Sigmoid colon (tissue), 7 donors: Measurements from ENCODE around the gene SLC8A1. TPM values are rescaled to one million over a fixed set of nuclear protein-coding genes. Genes with fewer than 3 reads are reported as not detected.
A peak's percentile ranks its signal among the peaks of the same experiment; 100 is the strongest.

Source experiments
- DNase-seq: peaks from one replicate; pipeline ENCODE4 v3.0.0-alpha.2; 2019
- H3K27ac ChIP-seq, 4 donors: fragments of 200-600 bp; sonication (generic); one replicate each; pipeline ENCODE4 v1.5.1; 2016 to 2019; ENCODE audit warnings: mild to moderate bottlenecking in 1 of 4
- H3K27me3 ChIP-seq, 3 donors: fragments of 200-600 bp; sonication (generic); one replicate each; pipeline ENCODE4 v1.5.1; 2019; ENCODE audit warnings: mild to moderate bottlenecking in 1 of 3
- H3K36me3 ChIP-seq, 4 donors: fragments of 200-600 bp; sonication (generic); one replicate each; pipeline ENCODE4 v1.5.1; 2016 to 2019
- H3K4me1 ChIP-seq, 4 donors: fragments of 200-600 bp; sonication (generic); one replicate each; pipeline ENCODE4 v1.5.1; 2017 to 2019
- H3K4me3 ChIP-seq, 4 donors: fragments of 200-600 bp; sonication (generic); one replicate each; pipeline ENCODE4 v1.5.1; 2017 to 2019; ENCODE audit warnings: mild to moderate bottlenecking in 2 of 4, moderate library complexity in 1 of 4
- H3K9me3 ChIP-seq, 4 donors: fragments of 200-600 bp in 3 of 4; sonication (generic) in 3 of 4; one replicate each; pipeline versions ENCODE4 v1.5.1 to v1.6.1; 2013 to 2019
- EP300 ChIP-seq, 4 donors: sonication (generic); formaldehyde crosslinking; IDR thresholded peaks; one replicate each; pipeline ENCODE4 v1.6.1; 2017; ENCODE audit warnings: antibody characterized with exemption in 4 of 4
- POLR2A ChIP-seq, 2 donors: fragments of 450-650 bp; IDR thresholded peaks; one replicate each; pipeline ENCODE4 v1.6.1; 2016; ENCODE audit warnings: antibody characterized with exemption in 2 of 2, mild to moderate bottlenecking in 2 of 2, moderate library complexity in 2 of 2
- POLR2AphosphoS5 ChIP-seq, 4 donors: sonication (generic); formaldehyde crosslinking; IDR thresholded peaks; one replicate each; pipeline ENCODE4 v1.6.1; 2017; ENCODE audit warnings: antibody characterized with exemption in 4 of 4
- WGBS, 2 donors: extraction: QIAGEN DNeasy Blood & Tissue Kit; methylation state at CpG; one replicate each; pipeline ENCODE4 v1.1.7; 2013; 5-methylcytosine and 5-hydroxymethylcytosine counted together
- intact Hi-C: fragments of 100-400 bp; cut with DNase I; formaldehyde crosslinking; loops from one replicate; pipeline ENCODE4 v1.15.1; 2023
- polyA plus RNA-seq, 3 donors: library from polyadenylated mRNA; stranded (reverse); fragments of 200-250 nt; gene quantifications; one replicate each; pipeline ENCODE4 v1.2.3, GENCODE V29; 2013
- total RNA-seq, 4 donors: library from RNA; depleted of rRNA; stranded (reverse); fragments of >200 nt; gene quantifications; one replicate each; pipeline ENCODE4 v1.1.0, GENCODE V29; 2016
- TF ChIP-seq, protein P1 (sequence below), 4 experiments: fragments of 450-650 bp in 3 of 4; fragments of 200-600 bp in 1 of 4; IDR thresholded peaks; one replicate each; pipeline ENCODE4 v1.5.1; 2016 to 2019; ENCODE audit warnings: antibody characterized with exemption in 4 of 4, mild to moderate bottlenecking in 3 of 4, moderate library complexity in 2 of 4
- donor health status: healthy with polysubstance abuse.
- donor health status: Bipolar disorder and iron deficiency.
- donor health status: healthy.

Gene SLC8A1
- total and polyA plus RNA-seq, 7 donors, result 0.60 to 337 (median 229) TPM

DNA sequence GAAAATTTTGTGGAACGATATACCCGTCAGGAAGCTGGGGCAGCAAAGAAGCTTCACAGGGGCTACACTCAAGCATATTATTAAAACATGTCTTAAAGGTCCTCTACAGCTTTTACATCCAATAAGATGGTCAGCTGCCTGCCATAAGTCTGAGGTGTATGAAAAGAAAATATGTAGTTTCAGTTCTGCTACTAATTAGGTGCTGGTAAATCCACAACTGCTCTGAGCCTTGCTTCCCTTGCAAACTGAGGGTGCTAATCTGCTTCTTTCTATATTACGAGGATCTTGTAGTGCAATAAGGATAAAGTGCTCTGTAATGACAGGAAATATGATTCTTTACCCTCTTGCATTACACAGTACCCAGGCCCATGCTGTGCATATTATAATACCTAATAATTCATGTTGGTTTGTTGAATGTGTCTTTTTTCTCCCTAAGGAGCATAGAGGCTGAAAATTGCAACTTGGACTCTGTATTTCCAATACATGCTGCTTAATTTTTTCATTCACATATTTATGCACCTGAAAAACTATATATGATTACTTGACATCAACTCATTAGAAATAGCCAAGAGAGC is 14.5 kb upstream of the SLC8A1 start:
- TF ChIP-seq, protein P1, sequence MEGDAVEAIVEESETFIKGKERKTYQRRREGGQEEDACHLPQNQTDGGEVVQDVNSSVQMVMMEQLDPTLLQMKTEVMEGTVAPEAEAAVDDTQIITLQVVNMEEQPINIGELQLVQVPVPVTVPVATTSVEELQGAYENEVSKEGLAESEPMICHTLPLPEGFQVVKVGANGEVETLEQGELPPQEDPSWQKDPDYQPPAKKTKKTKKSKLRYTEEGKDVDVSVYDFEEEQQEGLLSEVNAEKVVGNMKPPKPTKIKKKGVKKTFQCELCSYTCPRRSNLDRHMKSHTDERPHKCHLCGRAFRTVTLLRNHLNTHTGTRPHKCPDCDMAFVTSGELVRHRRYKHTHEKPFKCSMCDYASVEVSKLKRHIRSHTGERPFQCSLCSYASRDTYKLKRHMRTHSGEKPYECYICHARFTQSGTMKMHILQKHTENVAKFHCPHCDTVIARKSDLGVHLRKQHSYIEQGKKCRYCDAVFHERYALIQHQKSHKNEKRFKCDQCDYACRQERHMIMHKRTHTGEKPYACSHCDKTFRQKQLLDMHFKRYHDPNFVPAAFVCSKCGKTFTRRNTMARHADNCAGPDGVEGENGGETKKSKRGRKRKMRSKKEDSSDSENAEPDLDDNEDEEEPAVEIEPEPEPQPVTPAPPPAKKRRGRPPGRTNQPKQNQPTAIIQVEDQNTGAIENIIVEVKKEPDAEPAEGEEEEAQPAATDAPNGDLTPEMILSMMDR (IDR thresholded peaks at IDR 0.05), result no peak
- TF ChIP-seq POLR2AphosphoS5 (IDR thresholded peaks at IDR 0.05) (no peak), EP300 (IDR thresholded peaks at IDR 0.05) (no peak), POLR2A (IDR thresholded peaks at IDR 0.05) (no peak)
- WGBS, 2 donors, result 84 to 91% methylated on average over 3 of the region's 3 CpGs
- peaks cover 0 to 8% (median 0%) of the 10 kb centered on the region in 4 donors for H3K4me1 ChIP-seq
- H3K27me3 ChIP-seq, result no peaks in the 10 kb centered on the region
- H3K36me3 ChIP-seq, result no peaks in the 10 kb centered on the region
- DNase-seq, result no peak
- H3K4me3 ChIP-seq, result no peak overlapping the region
- H3K9me3 ChIP-seq, result no peaks in the 10 kb centered on the region
- intact Hi-C loops, result no loop called here
- no peak overlapping the region for H3K27ac ChIP-seq

GRCh38 chr2:40463112-40463511 is 11.2 kb upstream of the SLC8A1 start:
- no peak for TF ChIP-seq POLR2A (IDR thresholded peaks at IDR 0.05)
- TF ChIP-seq EP300 (IDR thresholded peaks at IDR 0.05), result no peak
- TF ChIP-seq POLR2AphosphoS5 (IDR thresholded peaks at IDR 0.05), result no peak
- TF ChIP-seq, protein P1 (IDR thresholded peaks at IDR 0.05), result no peak
- Histone ChIP-seq H3K27me3 (no peaks in the 10 kb centered on the region), H3K4me1 (peaks cover 0 to 9% (median 7%) of the 10 kb centered on the region in 4 donors), H3K27ac (no peak overlapping the region), H3K4me3 (no peak overlapping the region), H3K9me3 (no peaks in the 10 kb centered on the region), H3K36me3 (no peaks in the 10 kb centered on the region)
- intact Hi-C loops, result no loop called here
- WGBS, 2 donors, result 76 to 79% methylated on average over 8 of the region's 8 CpGs
- DNase-seq, result no peak

- DNase-seq, result no peak
- Histone ChIP-seq H3K27ac (peak overlapping the region in 3 of 4 donors; percentile 19 to 51 (median 49)), H3K4me1 (peaks cover 0 to 35% (median 13%) of the 10 kb centered on the region in 4 donors), H3K4me3 (peak overlapping the region in 1 of 4 donors; percentile 15), H3K9me3 (no peaks in the 10 kb centered on the region), H3K27me3 (no peaks in the 10 kb centered on the region), H3K36me3 (no peaks in the 10 kb centered on the region)
- 59 to 78% methylated on average over 6 of the region's 6 CpGs for WGBS, 2 donors
- intact Hi-C loops, result loop anchor here (10.0 kb wide), 2 partner anchors 334 to 544 kb away; no protein-coding TSS in a partner anchor
- TF ChIP-seq POLR2AphosphoS5 (IDR thresholded peaks at IDR 0.05) (no peak), EP300 (IDR thresholded peaks at IDR 0.05) (no peak), POLR2A (IDR thresholded peaks at IDR 0.05) (no peak)
- TF ChIP-seq, protein P1 (IDR thresholded peaks at IDR 0.05), result no peak
Measured at GRCh38 chr2:40458271-40458794, 6.4 kb upstream of the SLC8A1 start.

GRCh38 chr2:40457837-40458236 is 5.9 kb upstream of the SLC8A1 start:
- Histone ChIP-seq H3K4me1 (peaks cover 0 to 40% (median 17%) of the 10 kb centered on the region in 4 donors), H3K9me3 (no peaks in the 10 kb centered on the region), H3K27me3 (no peaks in the 10 kb centered on the region), H3K4me3 (peak overlapping the region in 1 of 4 donors; percentile 15), H3K27ac (peak overlapping the region in 3 of 4 donors; percentile 19 to 51 (median 49)), H3K36me3 (no peaks in the 10 kb centered on the region)
- no peak for TF ChIP-seq EP300 (IDR thresholded peaks at IDR 0.05)
- no peak for TF ChIP-seq POLR2A (IDR thresholded peaks at IDR 0.05)
- TF ChIP-seq POLR2AphosphoS5 (IDR thresholded peaks at IDR 0.05), result no peak
- TF ChIP-seq, protein P1 (IDR thresholded peaks at IDR 0.05), result no peak
- WGBS, 2 donors, result 63 to 71% methylated on average over 5 of the region's 5 CpGs
- intact Hi-C loops, result loop anchor here (10.0 kb wide), 2 partner anchors 333 to 543 kb away; no protein-coding TSS in a partner anchor
- DNase-seq, result no peak
